Measurements from ENCODE around the gene KRT85. TPM values are rescaled to one million over a fixed set of nuclear protein-coding genes. Genes with fewer than 3 reads are reported as not detected.
"Not testable (repeated sequence)": the region's sequence is repeated elsewhere in the genome, so short reads cannot be mapped to it uniquely, and the experiment has no call there.

Gene KRT85
- total and polyA plus RNA-seq, 2 donors = 0.24 to 0.59 TPM

- H3K9me3 ChIP-seq (ENCODE audit: control insufficient read depth in 2 of 2, insufficient read depth in 1 of 2, low read length in 1 of 2) = no peaks in the 10 kb centered on the region
- H3K36me3 ChIP-seq (ENCODE audit: control insufficient read depth in 2 of 2, insufficient read depth in 2 of 2, low read length in 1 of 2) = no peaks in the 10 kb centered on the region
- H3K27ac ChIP-seq (ENCODE audit: low read depth in 1 of 2, low read length in 1 of 2) = no peak within 1 kb of the TSS
- DNase-seq (ENCODE audit: low read depth in 6 of 9, low spot score in 9 of 9) = no peak
- 79% methylated on average over 35 of the region's 35 CpGs for WGBS
- H3K4me1 ChIP-seq (ENCODE audit: control insufficient read depth in 2 of 2, insufficient read depth in 2 of 2, low read length in 2 of 2) = no peaks in the 10 kb centered on the region
- H3K27me3 ChIP-seq (ENCODE audit: control insufficient read depth in 2 of 2, insufficient read depth in 1 of 2, low read length in 1 of 2) = peaks cover 0 to 37% of the 10 kb centered on the region in 2 donors
- no peak within 1 kb of the TSS for H3K4me3 ChIP-seq (ENCODE audit: low read length in 2 of 2)
Measured at GRCh38 chr12:52320784-52321400, 46.4 kb downstream of the KRT85 start, which contains the start of gene KRT83. TSS of gene KRT83 (minus strand) at chr12:52321398. CDS start at chr12:52321335, 63 bp downstream.

- Histone ChIP-seq H3K4me3 (ENCODE audit: low read length in 2 of 2) (no peak overlapping the region), H3K4me1 (ENCODE audit: control insufficient read depth in 2 of 2, insufficient read depth in 2 of 2, low read length in 2 of 2) (no peaks in the 10 kb centered on the region), H3K36me3 (ENCODE audit: control insufficient read depth in 2 of 2, insufficient read depth in 2 of 2, low read length in 1 of 2) (no peaks in the 10 kb centered on the region), H3K9me3 (ENCODE audit: control insufficient read depth in 2 of 2, insufficient read depth in 1 of 2, low read length in 1 of 2) (no peaks in the 10 kb centered on the region), H3K27ac (ENCODE audit: low read depth in 1 of 2, low read length in 1 of 2) (no peak overlapping the region), H3K27me3 (ENCODE audit: control insufficient read depth in 2 of 2, insufficient read depth in 1 of 2, low read length in 1 of 2) (peaks cover 0 to 37% of the 10 kb centered on the region in 2 donors)
- WGBS = 72% methylated on average over 11 of the region's 11 CpGs
- DNase-seq (ENCODE audit: low read depth in 6 of 9, low spot score in 9 of 9) = no peak
Measured at GRCh38 chr12:52319097-52319496, 48.2 kb downstream of the KRT85 start.

DNA sequence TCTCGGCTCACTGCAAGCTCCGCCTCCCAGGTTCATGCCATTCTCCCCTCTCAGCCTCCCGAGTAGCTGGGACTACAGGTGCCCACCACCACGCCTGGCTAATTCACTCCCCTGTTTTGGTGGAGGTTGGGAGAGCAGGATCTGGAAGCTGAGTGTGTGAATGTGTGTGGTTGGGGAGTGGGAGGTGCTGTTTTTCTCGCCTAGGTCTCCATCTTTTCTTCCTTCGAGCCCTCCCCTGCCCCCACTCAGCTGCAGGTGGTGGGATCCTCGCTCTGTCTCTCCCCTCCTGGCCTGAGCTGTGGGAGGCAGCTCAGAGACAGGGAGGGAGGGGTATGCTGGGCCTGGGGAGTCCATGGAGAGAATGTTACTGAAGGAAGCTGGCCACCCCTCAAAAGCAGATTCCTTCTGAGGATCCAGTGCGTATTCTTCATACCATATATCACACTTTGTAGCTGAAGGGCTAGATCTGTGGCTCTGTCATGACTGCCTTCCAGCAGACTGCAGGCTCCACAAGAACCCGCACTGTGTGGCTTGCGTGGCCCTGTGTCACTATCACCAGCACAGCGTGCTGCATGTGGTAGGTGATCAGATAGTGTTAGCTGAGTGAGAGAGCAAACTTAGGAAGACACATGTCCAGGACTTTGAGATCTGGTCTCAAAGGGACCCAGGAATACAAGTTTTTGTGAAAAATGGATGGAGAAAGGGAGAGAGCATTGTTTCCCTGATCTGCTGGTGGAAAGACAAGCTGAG is 48.9 kb downstream of the KRT85 start:
- Histone ChIP-seq H3K36me3 (ENCODE audit: control insufficient read depth in 2 of 2, insufficient read depth in 2 of 2, low read length in 1 of 2) (no peaks in the 10 kb centered on the region), H3K27ac (ENCODE audit: low read depth in 1 of 2, low read length in 1 of 2) (no peak overlapping the region), H3K4me1 (ENCODE audit: control insufficient read depth in 2 of 2, insufficient read depth in 2 of 2, low read length in 2 of 2) (no peaks in the 10 kb centered on the region), H3K4me3 (ENCODE audit: low read length in 2 of 2) (no peak overlapping the region), H3K27me3 (ENCODE audit: control insufficient read depth in 2 of 2, insufficient read depth in 1 of 2, low read length in 1 of 2) (peaks cover 0 to 37% of the 10 kb centered on the region in 2 donors), H3K9me3 (ENCODE audit: control insufficient read depth in 2 of 2, insufficient read depth in 1 of 2, low read length in 1 of 2) (no peaks in the 10 kb centered on the region)
- WGBS = 93% methylated on average over 11 of the region's 11 CpGs
- no peak for DNase-seq (ENCODE audit: low read depth in 6 of 9, low spot score in 9 of 9)

DNA sequence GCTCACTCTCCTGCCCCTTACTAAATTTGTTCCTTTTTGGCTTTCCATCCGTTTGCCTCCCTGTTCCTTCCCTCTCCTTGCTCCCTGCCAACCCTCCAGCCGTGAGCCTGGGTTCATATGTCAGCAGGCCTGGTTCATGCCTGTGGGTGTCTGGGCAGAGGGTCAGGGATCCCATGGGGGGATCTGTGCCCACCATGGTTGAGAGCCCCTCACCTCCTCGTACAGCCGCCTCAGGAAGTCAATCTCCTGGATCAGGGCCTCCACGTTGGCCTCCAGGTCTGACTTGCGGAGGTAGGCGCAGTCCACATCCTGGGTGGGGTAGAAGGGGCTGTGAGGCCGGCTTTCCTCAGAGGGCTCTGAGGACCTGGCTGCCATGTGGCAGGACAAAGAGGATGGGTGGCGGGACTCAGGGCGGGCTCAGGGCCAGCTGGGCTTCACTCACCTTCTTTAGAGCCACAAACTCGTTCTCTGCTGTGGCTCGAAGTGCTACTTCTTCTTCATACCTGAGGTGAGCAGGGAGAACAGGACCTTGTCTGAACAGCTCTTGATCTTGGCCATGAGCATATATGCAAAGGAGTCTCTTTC is 49.7 kb downstream of the KRT85 start:
- Histone ChIP-seq H3K4me1 (ENCODE audit: control insufficient read depth in 2 of 2, insufficient read depth in 2 of 2, low read length in 2 of 2) (no peaks in the 10 kb centered on the region), H3K9me3 (ENCODE audit: control insufficient read depth in 2 of 2, insufficient read depth in 1 of 2, low read length in 1 of 2) (no peaks in the 10 kb centered on the region), H3K27ac (ENCODE audit: low read depth in 1 of 2, low read length in 1 of 2) (no peak overlapping the region), H3K27me3 (ENCODE audit: control insufficient read depth in 2 of 2, insufficient read depth in 1 of 2, low read length in 1 of 2) (peaks cover 0 to 33% of the 10 kb centered on the region in 2 donors), H3K36me3 (ENCODE audit: control insufficient read depth in 2 of 2, insufficient read depth in 2 of 2, low read length in 1 of 2) (no peaks in the 10 kb centered on the region), H3K4me3 (ENCODE audit: low read length in 2 of 2) (no peak overlapping the region)
- DNase-seq (ENCODE audit: low read depth in 6 of 9, low spot score in 9 of 9) = no peak
- WGBS = 95% methylated on average over 12 of the region's 12 CpGs

DNA sequence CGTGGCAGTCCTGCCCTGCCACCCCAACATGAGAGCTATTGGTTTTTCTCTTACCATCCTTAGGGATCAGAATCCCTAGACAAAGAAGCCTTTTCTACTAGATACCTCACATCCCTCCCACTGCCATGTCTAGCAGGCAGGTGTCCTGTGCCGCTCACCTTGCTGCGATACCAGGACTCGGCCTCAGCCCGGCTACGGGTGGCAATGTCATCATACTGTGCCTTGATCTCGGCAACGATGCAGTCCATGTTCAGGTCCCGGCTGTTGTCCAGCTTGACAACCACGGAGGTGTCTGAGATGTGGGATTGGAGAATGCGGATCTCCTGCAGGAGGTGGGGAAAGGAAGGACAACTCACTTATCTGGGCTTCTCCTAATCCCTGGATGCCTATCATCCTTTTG is 50.6 kb downstream of the KRT85 start:
- 98% methylated on average over 11 of the region's 11 CpGs for WGBS
- Histone ChIP-seq H3K4me1 (ENCODE audit: control insufficient read depth in 2 of 2, insufficient read depth in 2 of 2, low read length in 2 of 2) (no peaks in the 10 kb centered on the region), H3K9me3 (ENCODE audit: control insufficient read depth in 2 of 2, insufficient read depth in 1 of 2, low read length in 1 of 2) (no peaks in the 10 kb centered on the region), H3K36me3 (ENCODE audit: control insufficient read depth in 2 of 2, insufficient read depth in 2 of 2, low read length in 1 of 2) (no peaks in the 10 kb centered on the region), H3K27ac (ENCODE audit: low read depth in 1 of 2, low read length in 1 of 2) (no peak overlapping the region), H3K4me3 (ENCODE audit: low read length in 2 of 2) (no peak overlapping the region), H3K27me3 (ENCODE audit: control insufficient read depth in 2 of 2, insufficient read depth in 1 of 2, low read length in 1 of 2) (peaks cover 0 to 35% of the 10 kb centered on the region in 2 donors)
- DNase-seq (ENCODE audit: low read depth in 6 of 9, low spot score in 9 of 9) = no peak

DNA sequence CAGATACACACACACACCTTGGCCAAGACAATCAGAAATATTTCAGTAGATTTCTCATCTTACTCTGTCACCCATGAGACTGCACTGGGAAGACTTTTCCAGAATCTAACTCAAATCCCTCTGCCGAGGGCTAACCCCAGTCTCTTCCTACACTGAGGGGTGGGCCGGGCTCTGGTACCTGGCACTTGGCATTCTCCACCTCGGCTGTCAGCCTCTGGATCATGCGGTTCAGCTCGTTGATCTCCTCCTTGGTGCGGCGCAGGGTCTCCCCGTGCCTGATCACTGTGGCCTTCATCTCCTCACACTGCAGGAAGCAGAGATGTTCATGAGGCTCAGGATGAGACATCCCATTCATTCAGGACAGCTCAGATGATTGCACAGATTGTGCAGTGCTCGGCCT is 51.0 kb downstream of the KRT85 start:
- peaks cover 0 to 34% of the 10 kb centered on the region in 2 donors for H3K27me3 ChIP-seq (ENCODE audit: control insufficient read depth in 2 of 2, insufficient read depth in 1 of 2, low read length in 1 of 2)

GRCh38 chr12:52315721-52316120 is 51.6 kb downstream of the KRT85 start:
- H3K27ac ChIP-seq (ENCODE audit: low read depth in 1 of 2, low read length in 1 of 2); H3K4me1 ChIP-seq (ENCODE audit: control insufficient read depth in 2 of 2, insufficient read depth in 2 of 2, low read length in 2 of 2); H3K36me3 ChIP-seq (ENCODE audit: control insufficient read depth in 2 of 2, insufficient read depth in 2 of 2, low read length in 1 of 2); H3K9me3 ChIP-seq (ENCODE audit: control insufficient read depth in 2 of 2, insufficient read depth in 1 of 2, low read length in 1 of 2); H3K4me3 ChIP-seq (ENCODE audit: low read length in 2 of 2); DNase-seq (ENCODE audit: low read depth in 6 of 9, low spot score in 9 of 9): not testable (repeated sequence)
- 83% methylated on average over 9 of the region's 9 CpGs for WGBS
- H3K27me3 ChIP-seq (ENCODE audit: control insufficient read depth in 2 of 2, insufficient read depth in 1 of 2, low read length in 1 of 2) = peaks cover 0 to 33% of the 10 kb centered on the region in 2 donors

More for the DNA sequence above, 51.0 kb downstream of the KRT85 start:
- Histone ChIP-seq H3K9me3 (ENCODE audit: control insufficient read depth in 2 of 2, insufficient read depth in 1 of 2, low read length in 1 of 2) (no peaks in the 10 kb centered on the region), H3K27ac (ENCODE audit: low read depth in 1 of 2, low read length in 1 of 2) (no peak overlapping the region), H3K4me1 (ENCODE audit: control insufficient read depth in 2 of 2, insufficient read depth in 2 of 2, low read length in 2 of 2) (no peaks in the 10 kb centered on the region), H3K36me3 (ENCODE audit: control insufficient read depth in 2 of 2, insufficient read depth in 2 of 2, low read length in 1 of 2) (no peaks in the 10 kb centered on the region), H3K4me3 (ENCODE audit: low read length in 2 of 2) (no peak overlapping the region)
- 98% methylated on average over 9 of the region's 9 CpGs for WGBS
- DNase-seq (ENCODE audit: low read depth in 6 of 9, low spot score in 9 of 9) = no peak

DNA sequence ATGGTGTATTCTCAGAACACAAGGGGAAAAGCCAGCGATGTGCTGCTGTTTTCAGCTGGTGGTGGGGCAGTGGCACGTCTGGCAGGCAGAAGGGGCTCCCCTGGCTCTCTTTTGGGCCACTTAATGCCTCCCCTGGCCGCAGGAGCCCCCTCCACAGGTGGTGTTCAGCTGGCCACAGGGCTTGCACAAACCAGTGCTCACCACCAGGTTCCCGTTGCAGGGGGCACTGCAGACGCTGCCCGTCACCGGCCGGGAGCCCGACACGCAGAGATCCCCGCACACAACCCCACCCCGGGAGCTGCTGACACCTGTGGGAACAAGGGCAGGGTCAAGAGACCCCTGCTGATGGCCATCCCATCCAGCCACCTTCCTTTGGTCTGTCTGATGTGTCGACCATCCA is 52.8 kb downstream of the KRT85 start:
- H3K27me3 ChIP-seq (ENCODE audit: control insufficient read depth in 2 of 2, insufficient read depth in 1 of 2, low read length in 1 of 2) = peaks cover 2 to 35% of the 10 kb centered on the region in 2 donors
- no peak overlapping the region for H3K4me3 ChIP-seq (ENCODE audit: low read length in 2 of 2)
- H3K36me3 ChIP-seq (ENCODE audit: control insufficient read depth in 2 of 2, insufficient read depth in 2 of 2, low read length in 1 of 2) = no peaks in the 10 kb centered on the region
- no peaks in the 10 kb centered on the region for H3K9me3 ChIP-seq (ENCODE audit: control insufficient read depth in 2 of 2, insufficient read depth in 1 of 2, low read length in 1 of 2)
- 92% methylated on average over 13 of the region's 13 CpGs for WGBS
- no peak for DNase-seq (ENCODE audit: low read depth in 6 of 9, low spot score in 9 of 9)
- H3K4me1 ChIP-seq (ENCODE audit: control insufficient read depth in 2 of 2, insufficient read depth in 2 of 2, low read length in 2 of 2) = no peaks in the 10 kb centered on the region
- no peak overlapping the region for H3K27ac ChIP-seq (ENCODE audit: low read depth in 1 of 2, low read length in 1 of 2)

DNA sequence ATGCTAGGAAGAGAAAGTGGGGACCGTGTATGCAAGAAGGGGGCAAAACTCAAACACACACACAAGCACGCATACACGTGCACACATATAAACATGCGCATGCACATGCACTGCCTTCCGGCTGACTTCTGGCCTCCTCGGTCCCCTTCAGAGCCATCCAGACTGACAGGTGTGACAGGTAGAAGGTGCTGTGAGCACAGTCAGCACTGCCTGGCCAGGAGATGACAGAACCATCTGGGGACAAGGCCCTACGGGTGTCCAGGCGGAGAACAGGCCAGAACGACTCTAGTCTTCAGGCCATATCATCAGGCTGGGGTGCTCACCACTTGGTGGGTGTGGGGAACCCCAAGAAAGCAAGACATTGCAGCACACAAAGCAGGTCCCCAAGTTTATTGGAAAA is 53.4 kb downstream of the KRT85 start:
- no peak for DNase-seq (ENCODE audit: low read depth in 6 of 9, low spot score in 9 of 9)
- H3K4me1 ChIP-seq (ENCODE audit: control insufficient read depth in 2 of 2, insufficient read depth in 2 of 2, low read length in 2 of 2) = no peaks in the 10 kb centered on the region
- H3K4me3 ChIP-seq (ENCODE audit: low read length in 2 of 2) = no peak overlapping the region
- no peak overlapping the region for H3K27ac ChIP-seq (ENCODE audit: low read depth in 1 of 2, low read length in 1 of 2)
- H3K36me3 ChIP-seq (ENCODE audit: control insufficient read depth in 2 of 2, insufficient read depth in 2 of 2, low read length in 1 of 2) = no peaks in the 10 kb centered on the region
- peaks cover 8 to 39% of the 10 kb centered on the region in 2 donors for H3K27me3 ChIP-seq (ENCODE audit: control insufficient read depth in 2 of 2, insufficient read depth in 1 of 2, low read length in 1 of 2)
- H3K9me3 ChIP-seq (ENCODE audit: control insufficient read depth in 2 of 2, insufficient read depth in 1 of 2, low read length in 1 of 2) = no peaks in the 10 kb centered on the region
- WGBS = 94% methylated on average over 9 of the region's 9 CpGs

Data from thymus (tissue), 11 donors.